IMR-90 (cell line): ENCODE results near the gene SRC. TPM values are rescaled to one million over a fixed set of nuclear protein-coding genes. Genes with fewer than 3 reads are reported as not detected.

Source experiments
- ATAC-seq: fragments of 200-7000 bp; cut with Tn5 transposase; 2 replicates; pipeline ENCODE4 v1.9.1; 2020; ENCODE audit warnings: low read depth, mild to moderate bottlenecking, moderate library complexity
- BruUV-seq: library from RNA; stranded (reverse); fragments of 400-500 nt; replicated peaks from 2 replicates; lab custom pipeline; 2021; lab: Mats Ljungman, UMichigan
- CTCF ChIA-PET: fragments of 300-600 bp; formaldehyde crosslinking; extraction: SDS; loops from one replicate; lab custom pipeline; 2021; ENCODE audit warnings: antibody characterized with exemption; lab: Yijun Ruan, JAX
- POLR2A ChIA-PET: fragments of 300-600 bp; sonication (Branson Sonifier 250); formaldehyde crosslinking; loops from one replicate; lab custom pipeline; 2022; ENCODE audit warnings: antibody characterized with exemption; ENCODE audit not compliant: unreplicated experiment; lab: Charles Lee
- DNase-seq: peaks from one replicate; pipeline ENCODE4 v3.0.0; 2013
- H2AFZ ChIP-seq: replicated peaks from 2 replicates; pipeline ENCODE3; 2013; ENCODE audit warnings: low read length, mild to moderate bottlenecking; ENCODE audit not compliant: poor library complexity
- H2AK5ac ChIP-seq: 2 replicates; pipeline ENCODE4 v1.6.1; 2013; ENCODE audit warnings: low read depth, low read length, inconsistent platforms
- H2AK9ac ChIP-seq: replicated peaks from 2 replicates; pipeline ENCODE3; 2013; ENCODE audit warnings: mild to moderate bottlenecking, low read depth, low read length, moderate library complexity; ENCODE audit not compliant: poor library complexity
- H2BK120ac ChIP-seq: 2 replicates; pipeline ENCODE4 v1.6.1; 2013; ENCODE audit warnings: low read depth, low read length, inconsistent platforms
- H2BK15ac ChIP-seq: 3 replicates; pipeline ENCODE4 v1.6.1; 2013; ENCODE audit warnings: low read depth, low read length, inconsistent platforms
- H2BK20ac ChIP-seq: 2 replicates; pipeline ENCODE4 v1.6.1; 2013; ENCODE audit warnings: low read depth, mild to moderate bottlenecking, inconsistent platforms, low read length, moderate library complexity
- H2BK5ac ChIP-seq: 2 replicates; pipeline ENCODE4 v1.6.1; 2013; ENCODE audit warnings: mild to moderate bottlenecking, low read depth, low read length, inconsistent platforms; ENCODE audit not compliant: poor library complexity, severe bottlenecking
- H3K14ac ChIP-seq: replicated peaks from 2 replicates; pipeline ENCODE4 v1.6.1; 2013; ENCODE audit warnings: low read depth, low read length, inconsistent platforms
- H3K18ac ChIP-seq: 2 replicates; pipeline ENCODE4 v1.6.1; 2013; ENCODE audit warnings: low read depth, low read length, control low read depth
- H3K23ac ChIP-seq: 2 replicates; pipeline ENCODE4 v1.6.1; 2013; ENCODE audit warnings: low read depth, low read length, inconsistent platforms
- H3K27ac ChIP-seq: 2 replicates; pipeline ENCODE4 v1.5.1; 2013; ENCODE audit warnings: mild to moderate bottlenecking, control low read depth, low read length; ENCODE audit not compliant: insufficient read depth
- H3K27me3 ChIP-seq: 2 replicates; pipeline ENCODE4 v1.6.1; 2013; ENCODE audit warnings: low read length; ENCODE audit not compliant: control insufficient read depth, insufficient read depth
- H3K36me3 ChIP-seq: 2 replicates; pipeline ENCODE4 v1.6.1; 2013; ENCODE audit warnings: low read length, mixed read lengths; ENCODE audit not compliant: control insufficient read depth, insufficient read depth
- H3K4ac ChIP-seq: 2 replicates; pipeline ENCODE4 v1.6.1; 2013; ENCODE audit warnings: low read depth, low read length, inconsistent platforms
- H3K4me1 ChIP-seq: 2 replicates; pipeline ENCODE4 v1.6.1; 2013; ENCODE audit warnings: low read length, mixed read lengths; ENCODE audit not compliant: control insufficient read depth, insufficient read depth
- H3K4me2 ChIP-seq: 2 replicates; pipeline ENCODE4 v1.6.1; 2013; ENCODE audit warnings: low read depth, mild to moderate bottlenecking, control low read depth, low read length, moderate library complexity
- H3K4me3 ChIP-seq: 2 replicates; pipeline ENCODE4 v1.5.1; 2013; ENCODE audit warnings: low read depth, mild to moderate bottlenecking, control low read depth, low read length, moderate library complexity; ENCODE audit not compliant: insufficient read depth
- H3K56ac ChIP-seq: 2 replicates; pipeline ENCODE4 v1.6.1; 2013; ENCODE audit warnings: low read length, inconsistent platforms; ENCODE audit not compliant: insufficient read depth; ENCODE audit errors: extremely low read depth
- H3K79me1 ChIP-seq, 2 experiments: 2 replicates each; pipeline ENCODE4 v1.6.1; 2013; ENCODE audit warnings: low read length in 2 of 2, inconsistent platforms in 1 of 2, low read depth in 1 of 2
- H3K9ac ChIP-seq: 2 replicates; pipeline ENCODE4 v1.6.1; 2013; ENCODE audit warnings: low read depth, low read length, control low read depth
- H3K9me1 ChIP-seq: 2 replicates; pipeline ENCODE4 v1.6.1; 2013; ENCODE audit warnings: low read length, inconsistent platforms; ENCODE audit not compliant: insufficient read depth
- H3K9me3 ChIP-seq: 2 replicates; pipeline ENCODE4 v1.6.1; 2013; ENCODE audit warnings: low read length; ENCODE audit not compliant: control insufficient read depth, insufficient read depth
- H4K20me1 ChIP-seq: 2 replicates; pipeline ENCODE4 v1.6.1; 2013; ENCODE audit warnings: low read length, inconsistent platforms; ENCODE audit not compliant: insufficient read depth
- H4K5ac ChIP-seq: 2 replicates; pipeline ENCODE4 v1.6.1; 2013; ENCODE audit warnings: mild to moderate bottlenecking, low read depth, low read length, control low read depth
- H4K8ac ChIP-seq, 2 experiments: 2 replicates each; pipeline ENCODE4 v1.6.1; 2013; ENCODE audit warnings: low read depth in 2 of 2, low read length in 2 of 2, control low read depth in 1 of 2, inconsistent platforms in 1 of 2
- H4K91ac ChIP-seq: 2 replicates; pipeline ENCODE4 v1.6.1; 2013; ENCODE audit warnings: low read depth, low read length, inconsistent platforms; ENCODE audit not compliant: insufficient read depth
- CEBPB ChIP-seq: IDR thresholded peaks from 2 replicates; pipeline ENCODE4 v1.6.1; 2012; ENCODE audit warnings: low read depth, low read length, improper control_type of control experiment
- MAFK ChIP-seq: IDR thresholded peaks from 2 replicates; pipeline ENCODE4 v1.6.1; 2012; ENCODE audit warnings: low read depth, low read length, improper control_type of control experiment
- SMC3 ChIP-seq: fragments of 150-350 bp; IDR thresholded peaks from 2 replicates; pipeline ENCODE4 v1.6.1; 2016; ENCODE audit warnings: low read depth, mild to moderate bottlenecking, antibody characterized with exemption, low read length, moderate library complexity
- WGBS, 2 experiments: methylation state at CpG; one replicate each; pipeline versions ENCODE4 v1.1.5 to v1.1.7; 2013; ENCODE audit warnings: missing lambda C conversion rate in 2 of 2; ENCODE audit not compliant: insufficient read length in 1 of 2; ENCODE audit errors: extremely low coverage in 2 of 2; 5-methylcytosine and 5-hydroxymethylcytosine counted together
- dilution Hi-C: fragments of 300-500 bp; cut with HindIII; formaldehyde crosslinking; loops from one replicate; pipeline ENCODE4 v1.14.3; 2018; ENCODE audit warnings: low sequenced_read_pairs; ENCODE audit not compliant: unreplicated experiment
- in situ Hi-C: fragments of 300-500 bp; cut with MboI; formaldehyde crosslinking; loops from 3 replicates; pipeline ENCODE4 v1.14.3; 2019; ENCODE audit warnings: low sequenced_read_pairs, inconsistent platforms, mixed read lengths
- intact Hi-C: fragments of 100-400 bp; cut with micrococcal nuclease; formaldehyde crosslinking; loops from 2 replicates; pipeline ENCODE4 v1.10.0; 2022
- polyA plus RNA-seq, 3 experiments: library from polyadenylated mRNA; depleted of rRNA; stranded (reverse); fragments of >200 nt; gene quantifications; 2 replicates each; pipeline ENCODE4 v1.2.3, GENCODE V29; 2012; ENCODE audit warnings: low replicate concordance in 1 of 3
- total RNA-seq: library from RNA; depleted of rRNA; stranded (reverse); fragments of >200 nt; gene quantifications from 2 replicates; pipeline ENCODE4 v1.2.3, GENCODE V29; 2012

Gene SRC
- total and polyA plus RNA-seq, 2 of the 4 experiments (the other 2 are of a cell fraction), result 7.0 to 24.2 TPM

- H3K14ac ChIP-seq, result no peak overlapping the region
- no peak overlapping the region for H2BK120ac ChIP-seq
- H2AK9ac ChIP-seq, result no peak overlapping the region
- no peak overlapping the region for H3K23ac ChIP-seq
- no peak overlapping the region for H3K27ac ChIP-seq
- H4K8ac ChIP-seq, result no peak overlapping the region
- no TSS peak for BruUV-seq
- no peaks in the 10 kb centered on the region for H3K9me3 ChIP-seq
- TF ChIP-seq MAFK (peak; percentile 70), CEBPB (no peak), SMC3 (no peak)
- H3K4ac ChIP-seq, result no peak overlapping the region
- 100% methylated on average over 6 of the region's 24 CpGs; no CpG with 5 or more reads in 1 of the 2 experiments for WGBS, 2 experiments
- intact Hi-C loops (no loop called here), in situ Hi-C loops (no loop called here), dilution Hi-C loops (no loop called here)
- no peaks in the 10 kb centered on the region for H3K4me1 ChIP-seq
- no peak overlapping the region for H3K4me3 ChIP-seq
- no peak overlapping the region for H3K56ac ChIP-seq
- DNase-seq (no peak), ATAC-seq (0 out of 2 replicates have a peak, but pooled peaks have one; percentile 15)
- no peaks in the 10 kb centered on the region for H3K9me1 ChIP-seq
- no peak overlapping the region for H2BK15ac ChIP-seq
- no peak overlapping the region for H4K91ac ChIP-seq
- peaks cover 11% of the 10 kb centered on the region for H4K20me1 ChIP-seq
- no peaks in the 10 kb centered on the region for H3K27me3 ChIP-seq
- no peak overlapping the region for H3K9ac ChIP-seq
- POLR2A ChIA-PET, result interaction anchor here (0.5 kb wide), 1 partner anchor 17 kb away, joined by 3 read pairs; no protein-coding TSS in a partner anchor
- no peak overlapping the region for H2BK20ac ChIP-seq
- H3K18ac ChIP-seq, result no peak overlapping the region
- H3K36me3 ChIP-seq, result peaks cover 39% of the 10 kb centered on the region
- CTCF ChIA-PET, result no interaction called here
- no peak overlapping the region for H2AK5ac ChIP-seq
- no peak overlapping the region for H2BK5ac ChIP-seq
- no peaks in the 10 kb centered on the region; a peak in 1 of 4 replicates for H3K79me1 ChIP-seq
- H4K5ac ChIP-seq, result no peak overlapping the region
- H3K4me2 ChIP-seq, result no peak overlapping the region
- no peak overlapping the region for H2AFZ ChIP-seq
Observed at GRCh38 chr20:37397076-37397953, 51.4 kb downstream of the SRC start.
